ENCODE results near the gene SCFD2. TPM values are rescaled to one million over a fixed set of nuclear protein-coding genes. Genes with fewer than 3 reads are reported as not detected.
"Not testable (repeated sequence)": the region's sequence is repeated elsewhere in the genome, so short reads cannot be mapped to it uniquely, and the experiment has no call there.

Gene SCFD2
- total RNA-seq, 2 donors from 2014 or later: 20.3 to 27.4 TPM

DNA sequence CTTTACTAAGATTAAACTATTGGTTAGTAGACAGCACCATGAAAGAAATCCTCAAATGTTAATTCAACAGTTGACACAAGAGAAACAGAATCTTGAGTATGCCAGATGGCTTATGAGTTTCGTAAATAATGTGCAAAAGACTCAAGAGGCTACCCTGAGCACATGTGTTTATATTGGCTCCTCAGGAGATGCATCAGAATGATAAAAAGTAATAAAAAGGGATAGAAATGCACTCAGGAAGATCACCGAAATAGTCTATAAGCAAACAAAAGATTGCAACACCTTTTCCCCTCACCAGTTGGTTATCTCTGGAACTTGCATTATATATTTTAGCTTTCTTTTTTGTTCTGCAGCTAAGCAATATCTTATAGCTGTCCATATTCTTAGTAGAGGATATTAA lies 84.4 kb downstream of the SCFD2 start:
- no peak for DNase-seq (ENCODE audit: low spot score)
- no peaks in the 10 kb centered on the region for H3K4me1 ChIP-seq (ENCODE audit: control insufficient read depth in 1 of 2, low read depth in 2 of 2)
- no peaks in the 10 kb centered on the region for H3K9me3 ChIP-seq
- no peak for TF ChIP-seq CTCF (IDR thresholded peaks at IDR 0.05)
- no peak for ATAC-seq (ENCODE audit: insufficient number of reproducible peaks, low FRiP score, low read depth)
- H3K36me3 ChIP-seq: no peaks in the 10 kb centered on the region
- no peaks in the 10 kb centered on the region for H3K27me3 ChIP-seq (replicated peaks; ENCODE audit: insufficient read depth)
- H3K4me3 ChIP-seq: no peak overlapping the region
- no peak overlapping the region for H3K27ac ChIP-seq

GRCh38 chr4:53280846-53281245 lies 85.0 kb downstream of the SCFD2 start:
- Histone ChIP-seq H3K36me3 (no peaks in the 10 kb centered on the region), H3K9me3 (no peaks in the 10 kb centered on the region), H3K4me1 (ENCODE audit: control insufficient read depth in 1 of 2, low read depth in 2 of 2) (no peaks in the 10 kb centered on the region), H3K4me3 (no peak overlapping the region), H3K27ac (no peak overlapping the region), H3K27me3 (replicated peaks; ENCODE audit: insufficient read depth) (no peaks in the 10 kb centered on the region)
- TF ChIP-seq CTCF (IDR thresholded peaks at IDR 0.05): no peak
- DNase-seq (ENCODE audit: low spot score): no peak
- ATAC-seq (ENCODE audit: insufficient number of reproducible peaks, low FRiP score, low read depth): no peak

GRCh38 chr4:53274609-53275268 lies 91.1 kb downstream of the SCFD2 start:
- no peak for DNase-seq (ENCODE audit: low spot score)
- H3K27me3 ChIP-seq (replicated peaks; ENCODE audit: insufficient read depth): no peaks in the 10 kb centered on the region
- no peak for ATAC-seq (ENCODE audit: insufficient number of reproducible peaks, low FRiP score, low read depth)

GRCh38 chr4:53273726-53274125 lies 92.1 kb downstream of the SCFD2 start:
- TF ChIP-seq CTCF (IDR thresholded peaks at IDR 0.05): no peak
- H3K9me3 ChIP-seq: no peaks in the 10 kb centered on the region
- no peak overlapping the region for H3K4me3 ChIP-seq
- H3K4me1 ChIP-seq (ENCODE audit: control insufficient read depth in 1 of 2, low read depth in 2 of 2): no peaks in the 10 kb centered on the region
- DNase-seq (ENCODE audit: low spot score) (no peak), ATAC-seq (ENCODE audit: insufficient number of reproducible peaks, low FRiP score, low read depth) (no peak)
- no peak overlapping the region for H3K27ac ChIP-seq
- no peaks in the 10 kb centered on the region for H3K27me3 ChIP-seq (replicated peaks; ENCODE audit: insufficient read depth)
- no peaks in the 10 kb centered on the region for H3K36me3 ChIP-seq

More at GRCh38 chr4:53274609-53275268, 91.1 kb downstream of the SCFD2 start:
- Histone ChIP-seq H3K4me1 (ENCODE audit: control insufficient read depth in 1 of 2, low read depth in 2 of 2) (no peaks in the 10 kb centered on the region), H3K36me3 (no peaks in the 10 kb centered on the region), H3K9me3 (no peaks in the 10 kb centered on the region), H3K4me3 (no peak overlapping the region), H3K27ac (no peak overlapping the region)
- TF ChIP-seq CTCF (IDR thresholded peaks at IDR 0.05): no peak

DNA sequence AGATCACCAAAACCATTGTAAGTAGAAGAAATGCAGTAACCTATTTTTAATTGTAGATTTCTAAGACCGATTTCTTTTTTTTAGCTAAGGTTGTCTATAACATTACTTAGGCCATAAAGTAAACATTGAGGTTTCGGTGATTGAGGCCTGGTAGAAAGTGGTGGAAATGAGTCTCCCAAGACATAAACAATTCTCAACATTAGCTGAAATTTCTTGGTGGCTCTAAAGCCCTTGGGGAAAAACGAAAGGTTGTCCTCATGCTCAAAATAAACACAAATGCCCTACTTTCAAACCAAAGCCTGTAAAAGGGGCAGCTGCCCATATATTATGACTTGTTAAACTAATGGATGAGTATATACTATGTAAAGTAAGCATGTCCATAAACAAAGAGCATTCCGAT lies 98.8 kb downstream of the SCFD2 start:
- DNase-seq (ENCODE audit: low spot score) (no peak), ATAC-seq (ENCODE audit: insufficient number of reproducible peaks, low FRiP score, low read depth) (no peak)
- Histone ChIP-seq H3K4me1 (ENCODE audit: control insufficient read depth in 1 of 2, low read depth in 2 of 2) (no peaks in the 10 kb centered on the region), H3K27me3 (replicated peaks; ENCODE audit: insufficient read depth) (no peaks in the 10 kb centered on the region), H3K9me3 (no peaks in the 10 kb centered on the region), H3K36me3 (no peaks in the 10 kb centered on the region), H3K27ac (no peak overlapping the region), H3K4me3 (no peak overlapping the region)
- no peak for TF ChIP-seq CTCF (IDR thresholded peaks at IDR 0.05)

GRCh38 chr4:53255986-53256385 lies 109.9 kb downstream of the SCFD2 start:
- not testable (repeated sequence) for DNase-seq (ENCODE audit: low spot score); H3K4me1 ChIP-seq (ENCODE audit: control insufficient read depth in 1 of 2, low read depth in 2 of 2)

More at GRCh38 chr4:53255986-53256385, 109.9 kb downstream of the SCFD2 start:
- H3K27ac ChIP-seq; H3K27me3 ChIP-seq (replicated peaks; ENCODE audit: insufficient read depth); ATAC-seq (ENCODE audit: insufficient number of reproducible peaks, low FRiP score, low read depth); H3K9me3 ChIP-seq; H3K36me3 ChIP-seq; H3K4me3 ChIP-seq: not testable (repeated sequence)
